C4-2B (cell line): ENCODE results near the gene ERCC8.

Experiments
- CTCF ChIP-seq: fragments of 450-650 bp; conservative IDR thresholded peaks from 2 replicates; pipeline ENCODE4 v1.5.1; 2017; ENCODE audit warnings: mild to moderate bottlenecking
- ZFX ChIP-seq: fragments of 450-650 bp; IDR thresholded peaks from 2 replicates; pipeline ENCODE4 v1.6.1; 2017

GRCh38 chr5:60842871-60843385 lies 101.9 kb downstream of the ERCC8 start:
- no peak for TF ChIP-seq CTCF
- TF ChIP-seq ZFX = no peak
